ENCODE measurements around the gene PARD3B. TPM values are rescaled to one million over a fixed set of nuclear protein-coding genes. Genes with fewer than 3 reads are reported as not detected.

Gene PARD3B
- total and polyA plus RNA-seq, 10 of the 15 experiments (the other 5 are each of a cell fraction or from before 2014, with no cell fraction given), result 0.01 to 0.54 (median 0.07) TPM; not detected in 7

- ChIA-PET RAD21 (ENCODE audit: unreplicated experiment) (no interaction called here), POLR2A (no interaction called here), CTCF (no interaction called here), SMC1A (ENCODE audit: uncharacterized antibody, unreplicated experiment) (interaction anchor here (1.2 to 1.6 kb wide), 2 partner anchors 9 to 11 kb away, joined by 3 read pairs; no protein-coding TSS in a partner anchor)
- ATAC-seq (no peak), DNase-seq (ENCODE audit: low read depth, low spot score) (no peak), FAIRE-seq (no peak)
- in situ Hi-C loops (cut with MboI) (no loop called here), intact Hi-C loops (cut with micrococcal nuclease; ENCODE audit: unreplicated experiment) (no loop called here)
- Histone ChIP-seq H3K27me3 (replicated peaks in 1 of 2; ENCODE audit: control insufficient read depth in 2 of 2, insufficient read depth in 2 of 2, low read length in 1 of 2) (peaks cover 0 to 3% of the 10 kb centered on the region in 2 experiments; a peak in 2 of 4 replicates), H3K79me2 (ENCODE audit: control insufficient read depth, insufficient read depth, low read length) (no peaks in the 10 kb centered on the region), H3K4me3 (no peak overlapping the region), H3K4me1 (ENCODE audit: control insufficient read depth, insufficient read depth, low read length) (no peaks in the 10 kb centered on the region), H3K4me2 (ENCODE audit: control insufficient read depth, insufficient read depth) (no peak overlapping the region), H3K9me3 (replicated peaks; ENCODE audit: control insufficient read depth, insufficient read depth, low read length) (no peaks in the 10 kb centered on the region; the same call in 2 of the 3 replicates), H4K20me1 (ENCODE audit: control insufficient read depth, insufficient read depth) (no peaks in the 10 kb centered on the region), H3K27ac (ENCODE audit: control insufficient read depth, insufficient read depth) (no peak overlapping the region), H2AFZ (ENCODE audit: control insufficient read depth, low read depth, low read length) (no peak overlapping the region), H3K9ac (ENCODE audit: control insufficient read depth, insufficient read depth, low read length) (no peak overlapping the region), H3K36me3 (ENCODE audit: control insufficient read depth in 2 of 2, insufficient read depth in 2 of 2, low read length in 1 of 2) (no peaks in the 10 kb centered on the region)
- TF ChIP-seq CREM (IDR thresholded peaks at IDR 0.05; ENCODE audit: low read depth) (no peak), HDAC6 (IDR thresholded peaks at IDR 0.05; ENCODE audit: unreplicated experiment) (no peak), BACH1 (IDR thresholded peaks at IDR 0.05; ENCODE audit: borderline replicate concordance) (no peak), SMARCA5 (IDR thresholded peaks at IDR 0.05) (no peak), TCF7 (IDR thresholded peaks at IDR 0.05; ENCODE audit: borderline replicate concordance) (no peak), RAD21 (IDR thresholded peaks at IDR 0.05; ENCODE audit: insufficient read depth, low read depth, low read length) (no peak), KDM1A (IDR thresholded peaks at IDR 0.05; ENCODE audit: borderline replicate concordance) (no peak), ESRRA (IDR thresholded peaks at IDR 0.05; ENCODE audit: low read length) (no peak), EGR1 (IDR thresholded peaks at IDR 0.05; ENCODE audit: borderline replicate concordance in 1 of 2, low read depth in 2 of 2, low read length in 2 of 2) (no peak), LARP7 (IDR thresholded peaks at IDR 0.05) (no peak), BCL11A (IDR thresholded peaks at IDR 0.05; ENCODE audit: low read depth, low read length) (no peak)
- no TSS peak for BruUV-seq (replicated peaks)
- WGBS (ENCODE audit: insufficient coverage, insufficient replicate concordance, low lambda C conversion rate, missing lambda C conversion rate), result 12% methylated on average over 1 of the region's 1 CpG
Observed at GRCh38 chr2:205610437-205610836, 1065.2 kb downstream of the PARD3B start.
